Measurements from ENCODE around the gene HSDL2.

Gene HSDL2

DNA sequence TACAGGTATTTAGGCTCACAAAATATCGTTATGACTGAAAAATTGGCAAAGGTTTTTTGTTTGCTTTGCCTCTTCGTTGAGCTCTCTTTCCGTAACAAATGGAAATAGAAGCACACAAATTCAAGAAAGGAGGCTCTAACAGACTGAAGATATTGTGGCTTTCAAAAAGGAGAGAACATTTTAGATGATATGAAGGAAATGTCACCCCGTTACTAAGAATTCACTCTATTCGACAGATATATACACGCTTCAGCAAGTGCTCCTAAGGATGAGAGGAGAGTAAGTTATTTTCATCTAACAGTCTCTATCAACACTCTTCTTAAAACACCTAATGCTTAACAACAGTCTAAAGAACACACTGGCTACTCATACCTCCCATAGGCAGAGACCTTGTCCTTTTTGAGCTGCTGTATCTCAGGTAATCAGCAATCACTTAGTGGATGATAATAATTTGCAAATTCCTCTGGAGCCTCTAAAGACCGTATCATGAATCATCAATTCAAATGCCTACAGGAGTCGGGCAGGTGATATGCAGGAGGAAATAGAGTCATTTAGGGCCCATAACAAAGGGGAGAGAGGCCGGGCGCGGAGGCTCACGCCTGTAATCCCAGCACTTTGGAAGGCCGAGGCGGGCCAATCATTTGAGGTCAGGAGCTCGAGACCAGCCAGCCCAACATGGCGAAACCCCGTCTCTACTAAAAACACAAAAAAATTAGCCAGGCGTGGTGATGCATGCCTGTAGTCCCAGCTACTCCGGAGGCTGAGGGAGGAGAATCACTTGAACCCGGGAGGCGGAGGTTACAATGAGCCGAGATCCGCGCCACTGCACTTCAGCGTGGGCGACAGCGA, 1.4 kb upstream of the HSDL2 start:
- H3K79me2 ChIP-seq, result no peaks in the 10 kb centered on the region
- no peaks in the 10 kb centered on the region for H3K36me3 ChIP-seq (ENCODE audit: control insufficient read depth, insufficient read depth, low read length)
- peak overlapping the region; percentile 69 for H3K4me2 ChIP-seq (ENCODE audit: low read length)
- H3K9me3 ChIP-seq (ENCODE audit: control insufficient read depth, low read length), result no peaks in the 10 kb centered on the region
- no peaks in the 10 kb centered on the region for H3K27me3 ChIP-seq (ENCODE audit: control insufficient read depth, insufficient read depth, low read length)
- TF ChIP-seq, protein P1, sequence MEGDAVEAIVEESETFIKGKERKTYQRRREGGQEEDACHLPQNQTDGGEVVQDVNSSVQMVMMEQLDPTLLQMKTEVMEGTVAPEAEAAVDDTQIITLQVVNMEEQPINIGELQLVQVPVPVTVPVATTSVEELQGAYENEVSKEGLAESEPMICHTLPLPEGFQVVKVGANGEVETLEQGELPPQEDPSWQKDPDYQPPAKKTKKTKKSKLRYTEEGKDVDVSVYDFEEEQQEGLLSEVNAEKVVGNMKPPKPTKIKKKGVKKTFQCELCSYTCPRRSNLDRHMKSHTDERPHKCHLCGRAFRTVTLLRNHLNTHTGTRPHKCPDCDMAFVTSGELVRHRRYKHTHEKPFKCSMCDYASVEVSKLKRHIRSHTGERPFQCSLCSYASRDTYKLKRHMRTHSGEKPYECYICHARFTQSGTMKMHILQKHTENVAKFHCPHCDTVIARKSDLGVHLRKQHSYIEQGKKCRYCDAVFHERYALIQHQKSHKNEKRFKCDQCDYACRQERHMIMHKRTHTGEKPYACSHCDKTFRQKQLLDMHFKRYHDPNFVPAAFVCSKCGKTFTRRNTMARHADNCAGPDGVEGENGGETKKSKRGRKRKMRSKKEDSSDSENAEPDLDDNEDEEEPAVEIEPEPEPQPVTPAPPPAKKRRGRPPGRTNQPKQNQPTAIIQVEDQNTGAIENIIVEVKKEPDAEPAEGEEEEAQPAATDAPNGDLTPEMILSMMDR (IDR thresholded peaks at IDR 0.05), result no peak
- peak overlapping the region; percentile 88 for H3K27ac ChIP-seq
- H3K4me3 ChIP-seq (ENCODE audit: low read depth, low read length), result peak overlapping the region; percentile 91
- H3K9ac ChIP-seq, result no peak overlapping the region
- peak overlapping the region; percentile 48 for H2AFZ ChIP-seq
- no peaks in the 10 kb centered on the region for H3K4me1 ChIP-seq

DNA sequence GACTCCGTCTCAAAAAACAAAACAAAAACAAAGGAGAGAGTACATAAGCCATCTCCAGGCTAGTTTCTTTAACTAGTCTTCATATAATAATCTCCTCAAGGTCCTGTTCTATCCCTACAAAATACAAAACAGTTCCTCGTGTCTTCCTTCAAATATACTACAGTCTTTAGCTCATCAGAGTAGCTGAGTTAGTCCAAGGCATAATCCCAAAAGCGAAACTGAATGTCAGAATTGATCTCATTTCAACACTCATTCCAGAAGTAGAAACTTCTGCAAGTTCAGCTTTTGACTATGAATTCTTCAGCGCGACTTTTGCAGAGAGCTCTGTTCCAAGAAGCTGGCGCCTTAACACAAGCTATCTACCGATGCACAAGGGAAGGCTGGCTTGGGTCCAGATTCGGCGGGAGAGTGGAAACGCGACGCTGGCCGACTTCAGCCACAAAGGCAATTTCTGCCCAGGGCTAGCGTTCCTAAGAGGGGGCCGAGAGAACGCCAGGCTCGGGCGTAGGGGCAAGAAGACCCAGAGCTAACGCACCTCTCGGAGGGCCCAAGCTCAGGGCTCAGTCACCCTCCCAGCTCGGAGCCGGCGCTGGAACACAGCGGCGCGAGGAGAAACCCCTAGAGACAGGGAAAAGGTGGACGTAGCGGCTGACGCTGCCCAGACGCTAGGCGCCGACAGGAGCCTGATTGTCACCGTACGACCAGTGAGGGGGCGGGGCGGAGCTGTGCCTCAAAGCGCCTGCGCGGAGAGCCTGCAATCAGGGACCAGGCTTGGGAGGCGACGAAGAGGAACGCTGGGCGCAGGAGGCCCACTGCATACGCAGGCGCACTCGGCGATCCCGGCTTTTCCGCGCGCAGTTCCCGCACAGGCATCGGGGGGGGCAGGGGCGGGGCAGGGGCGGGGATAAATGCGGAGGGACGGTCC, 469 bp upstream of the HSDL2 start:
- H3K9ac ChIP-seq, result no peak overlapping the region
- H3K9me3 ChIP-seq (ENCODE audit: control insufficient read depth, low read length), result no peaks in the 10 kb centered on the region
- no peaks in the 10 kb centered on the region for H3K4me1 ChIP-seq
- no peaks in the 10 kb centered on the region for H3K36me3 ChIP-seq (ENCODE audit: control insufficient read depth, insufficient read depth, low read length)
- H2AFZ ChIP-seq, result peak overlapping the region; percentile 91
- H3K4me3 ChIP-seq (ENCODE audit: low read depth, low read length), result peak overlapping the region; percentile 91
- TF ChIP-seq, protein P1 (IDR thresholded peaks at IDR 0.05), result no peak
- peak overlapping the region; percentile 95 for H3K4me2 ChIP-seq (ENCODE audit: low read length)
- no peaks in the 10 kb centered on the region for H3K79me2 ChIP-seq
- H3K27me3 ChIP-seq (ENCODE audit: control insufficient read depth, insufficient read depth, low read length), result no peaks in the 10 kb centered on the region
- H3K27ac ChIP-seq, result peak overlapping the region; percentile 88

DNA sequence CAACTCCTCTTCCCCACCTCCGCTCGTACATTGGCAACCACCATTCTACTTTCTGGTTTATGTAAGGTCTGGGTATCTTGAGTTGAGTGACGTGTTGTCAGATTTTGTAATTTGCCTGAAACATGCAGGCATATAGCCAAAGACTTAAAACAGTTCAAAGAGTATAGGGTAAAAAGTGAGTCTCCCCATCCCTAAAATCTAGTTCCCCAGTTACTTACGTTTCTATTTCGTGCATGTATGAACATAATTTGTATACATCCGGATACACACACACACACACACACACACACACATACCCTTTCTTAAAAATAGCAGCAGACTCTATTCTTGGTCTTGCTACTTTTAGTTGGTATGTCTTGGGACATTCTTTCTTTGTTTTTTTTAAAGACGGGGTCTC, 915 bp downstream of the HSDL2 start:
- H3K4me3 ChIP-seq (ENCODE audit: low read depth, low read length), result peak overlapping the region; percentile 91
- no peaks in the 10 kb centered on the region for H3K4me1 ChIP-seq
- no peaks in the 10 kb centered on the region for H3K36me3 ChIP-seq (ENCODE audit: control insufficient read depth, insufficient read depth, low read length)
- no peaks in the 10 kb centered on the region for H3K27me3 ChIP-seq (ENCODE audit: control insufficient read depth, insufficient read depth, low read length)
- H2AFZ ChIP-seq, result peak overlapping the region; percentile 91
- H3K4me2 ChIP-seq (ENCODE audit: low read length), result peak overlapping the region; percentile 95
- no peaks in the 10 kb centered on the region for H3K79me2 ChIP-seq
- TF ChIP-seq, protein P1 (IDR thresholded peaks at IDR 0.05), result no peak
- H3K9ac ChIP-seq, result no peak overlapping the region
- no peaks in the 10 kb centered on the region for H3K9me3 ChIP-seq (ENCODE audit: control insufficient read depth, low read length)
- H3K27ac ChIP-seq, result peak overlapping the region; percentile 88

DNA sequence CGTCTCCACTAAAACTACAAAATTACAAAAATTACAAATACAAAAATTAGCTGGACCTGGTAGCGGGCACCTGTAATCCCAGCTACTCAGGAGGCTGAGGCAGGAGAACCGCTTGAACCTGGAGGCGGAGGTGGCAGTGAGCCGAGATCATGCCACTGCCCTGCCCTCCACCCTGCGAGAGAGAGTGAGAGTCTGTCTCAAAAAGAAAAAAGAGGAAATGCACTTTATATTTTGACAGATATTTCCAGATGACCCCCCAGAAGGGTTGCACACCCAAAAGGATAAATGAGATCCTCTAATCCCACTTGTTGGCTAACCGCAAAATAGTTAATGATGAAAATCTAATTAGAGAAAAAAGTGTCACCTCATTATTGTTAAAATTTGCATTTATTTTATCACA, 2.2 kb downstream of the HSDL2 start:
- Histone ChIP-seq H3K4me2 (ENCODE audit: low read length) (no peak overlapping the region), H3K79me2 (no peaks in the 10 kb centered on the region), H2AFZ (no peak overlapping the region), H3K9ac (no peak overlapping the region), H3K36me3 (ENCODE audit: control insufficient read depth, insufficient read depth, low read length) (no peaks in the 10 kb centered on the region), H3K4me1 (no peaks in the 10 kb centered on the region), H3K9me3 (ENCODE audit: control insufficient read depth, low read length) (no peaks in the 10 kb centered on the region), H3K27me3 (ENCODE audit: control insufficient read depth, insufficient read depth, low read length) (no peaks in the 10 kb centered on the region), H3K4me3 (ENCODE audit: low read depth, low read length) (no peak overlapping the region), H3K27ac (no peak overlapping the region)
- TF ChIP-seq, protein P1 (IDR thresholded peaks at IDR 0.05), result no peak
